Hepatocyte (in vitro differentiated cells): ENCODE data around the gene BCAS3. TPM values are rescaled to one million over a fixed set of nuclear protein-coding genes. Genes with fewer than 3 reads are reported as not detected.
"Not testable (repeated sequence)": the region's sequence is repeated elsewhere in the genome, so short reads cannot be mapped to it uniquely, and the experiment has no call there.

Source experiments
- DNase-seq: peaks from one replicate; pipeline ENCODE4 v3.0.0-alpha.2; 2016; ENCODE audit warnings: low spot score
- H2AFZ ChIP-seq: fragments of 200-600 bp; sonication (generic); 2 replicates; pipeline ENCODE4 v1.6.0; 2016; ENCODE audit warnings: antibody characterized with exemption, mild to moderate bottlenecking
- H3K27ac ChIP-seq: fragments of 200-600 bp; sonication (generic); 2 replicates; pipeline ENCODE4 v1.5.1; 2016; ENCODE audit warnings: mild to moderate bottlenecking
- H3K27me3 ChIP-seq: fragments of 200-600 bp; sonication (generic); 2 replicates; pipeline ENCODE4 v1.6.1; 2016
- H3K36me3 ChIP-seq: fragments of 200-600 bp; sonication (generic); replicated peaks from 2 replicates; pipeline ENCODE4 v1.5.1; 2016; ENCODE audit warnings: low read depth; ENCODE audit not compliant: insufficient read depth
- H3K4me1 ChIP-seq: fragments of 200-600 bp; sonication (generic); 2 replicates; pipeline ENCODE4 v1.5.1; 2016; ENCODE audit warnings: mild to moderate bottlenecking, moderate library complexity; ENCODE audit not compliant: insufficient read depth
- H3K4me2 ChIP-seq: fragments of 200-600 bp; sonication (generic); 2 replicates; pipeline ENCODE4 v1.6.0; 2016
- H3K4me3 ChIP-seq: fragments of 200-600 bp; sonication (generic); 2 replicates; pipeline ENCODE4 v1.5.1; 2016; ENCODE audit warnings: mild to moderate bottlenecking
- H3K79me2 ChIP-seq: fragments of 200-600 bp; sonication (generic); 2 replicates; pipeline ENCODE4 v1.6.0; 2017; ENCODE audit warnings: mild to moderate bottlenecking
- H3K9me2 ChIP-seq: fragments of 200-600 bp; sonication (generic); replicated peaks from 2 replicates; pipeline ENCODE4 v1.6.0; 2017; ENCODE audit warnings: mild to moderate bottlenecking; ENCODE audit not compliant: insufficient read depth
- H3K9me3 ChIP-seq: fragments of 200-600 bp; sonication (generic); 2 replicates; pipeline ENCODE4 v1.5.1; 2016; ENCODE audit warnings: low read depth, mild to moderate bottlenecking
- H4K20me1 ChIP-seq: fragments of 200-600 bp; sonication (generic); 2 replicates; pipeline ENCODE4 v1.6.0; 2016; ENCODE audit warnings: mild to moderate bottlenecking; ENCODE audit not compliant: insufficient read depth, poor library complexity, severe bottlenecking
- CTCF ChIP-seq: fragments of 200-600 bp; sonication (generic); IDR thresholded peaks from 2 replicates; pipeline ENCODE4 v1.5.1; 2016; ENCODE audit warnings: antibody characterized with exemption, mild to moderate bottlenecking; ENCODE audit not compliant: poor library complexity
- EZH2 ChIP-seq: fragments of 200-600 bp; sonication (generic); IDR thresholded peaks from 2 replicates; pipeline ENCODE4 v1.6.1; 2016; ENCODE audit warnings: antibody characterized with exemption, mild to moderate bottlenecking, borderline replicate concordance
- EZH2phosphoT487 ChIP-seq: fragments of 200-600 bp; sonication (generic); IDR thresholded peaks from one replicate; pipeline ENCODE4 v1.6.1; 2018; ENCODE audit warnings: antibody characterized with exemption, mild to moderate bottlenecking, low read depth, moderate library complexity; ENCODE audit not compliant: unreplicated experiment, severe bottlenecking
- WGBS: methylation state at CpG from one replicate; pipeline ENCODE4 v1.1.6; 2016; ENCODE audit warnings: low lambda C conversion rate; ENCODE audit errors: missing lambda C conversion rate; 5-methylcytosine and 5-hydroxymethylcytosine counted together
- polyA plus RNA-seq: library from polyadenylated mRNA; unstranded; fragments of >200 nt; fragmentation: Nextera tagmentation; extraction: Ambion mirVana; gene quantifications from 2 replicates; pipeline ENCODE4 v1.2.1, GENCODE V29; 2016
- total RNA-seq: library from RNA; depleted of rRNA; stranded (reverse); fragments of >200 nt; gene quantifications from 2 replicates; pipeline ENCODE4 v1.2.3, GENCODE V29; 2014

The BCAS3 gene
- total and polyA plus RNA-seq, 2 experiments from 2014 or later: 16.5 to 58.8 TPM

- H3K9me2 ChIP-seq: no peaks in the 10 kb centered on the region
- H3K27ac ChIP-seq: peak overlapping the region; percentile 70
- H3K79me2 ChIP-seq: no peaks in the 10 kb centered on the region
- no peak overlapping the region for H3K4me3 ChIP-seq
- TF ChIP-seq EZH2 (no peak), EZH2phosphoT487 (no peak), CTCF (no peak)
- no peak overlapping the region for H3K4me2 ChIP-seq
- DNase-seq: no peak
- no peak overlapping the region for H2AFZ ChIP-seq
- H3K36me3 ChIP-seq: no peaks in the 10 kb centered on the region
- no peaks in the 10 kb centered on the region for H3K4me1 ChIP-seq
- H3K9me3 ChIP-seq: no peaks in the 10 kb centered on the region
- H3K27me3 ChIP-seq: no peaks in the 10 kb centered on the region
- no peaks in the 10 kb centered on the region for H4K20me1 ChIP-seq
These were observed 749.9 kb downstream of the BCAS3 start for GRCh38 chr17:61427567-61427966.

GRCh38 chr17:61429274-61429673 is 751.6 kb downstream of the BCAS3 start:
- Histone ChIP-seq H4K20me1 (no peaks in the 10 kb centered on the region), H3K36me3 (no peaks in the 10 kb centered on the region), H3K79me2 (no peaks in the 10 kb centered on the region), H3K4me2 (no peak overlapping the region), H3K4me1 (no peaks in the 10 kb centered on the region), H3K9me2 (no peaks in the 10 kb centered on the region), H3K27ac (no peak overlapping the region), H3K27me3 (no peaks in the 10 kb centered on the region), H3K9me3 (no peaks in the 10 kb centered on the region), H2AFZ (no peak overlapping the region), H3K4me3 (no peak overlapping the region)
- no peak for TF ChIP-seq EZH2
- no peak for TF ChIP-seq EZH2phosphoT487
- TF ChIP-seq CTCF: no peak
- no peak for DNase-seq
- WGBS: 55% methylated on average over 1 of the region's 1 CpG

- not testable (repeated sequence) for H3K27me3 ChIP-seq, H3K9me3 ChIP-seq, H3K4me3 ChIP-seq, H4K20me1 ChIP-seq, H2AFZ ChIP-seq, H3K9me2 ChIP-seq, H3K36me3 ChIP-seq, H3K27ac ChIP-seq, DNase-seq, H3K79me2 ChIP-seq, H3K4me2 ChIP-seq, H3K4me1 ChIP-seq
- WGBS: over 99% methylated on average over 6 of the region's 6 CpGs
These were observed 752.2 kb downstream of the BCAS3 start for GRCh38 chr17:61429831-61430230.

GRCh38 chr17:61431594-61432311 is 754.1 kb downstream of the BCAS3 start:
- Histone ChIP-seq H3K27me3 (no peaks in the 10 kb centered on the region), H3K79me2 (no peaks in the 10 kb centered on the region), H3K4me1 (no peaks in the 10 kb centered on the region), H3K4me2 (no peak overlapping the region), H3K4me3 (no peak overlapping the region), H3K9me2 (no peaks in the 10 kb centered on the region), H3K36me3 (no peaks in the 10 kb centered on the region), H3K27ac (no peak overlapping the region), H4K20me1 (no peaks in the 10 kb centered on the region), H3K9me3 (no peaks in the 10 kb centered on the region), H2AFZ (no peak overlapping the region)
- no peak for DNase-seq
- TF ChIP-seq EZH2phosphoT487: no peak
- TF ChIP-seq CTCF: no peak
- no peak for TF ChIP-seq EZH2
- WGBS: 77% methylated on average over 4 of the region's 4 CpGs
